MG63 (cell line): ENCODE results near the gene CPNE7. TPM values are rescaled to one million over a fixed set of nuclear protein-coding genes. Genes with fewer than 3 reads are reported as not detected.

ENCODE experiments used
- DNase-seq: peaks from one replicate; pipeline ENCODE4 v3.0.0-alpha.2; 2020
- H3K27me3 ChIP-seq: fragments of 250-450 bp; sonication (Bioruptor Pico); 2 replicates; pipeline ENCODE4 v1.5.1; 2020; ENCODE audit warnings: mild to moderate bottlenecking, moderate library complexity
- H3K36me3 ChIP-seq: fragments of 250-450 bp; sonication (Bioruptor Pico); 2 replicates; pipeline ENCODE4 v1.5.1; 2020; ENCODE audit warnings: mild to moderate bottlenecking, moderate library complexity
- H3K4me3 ChIP-seq: fragments of 250-450 bp; sonication (Bioruptor Pico); 2 replicates; pipeline ENCODE4 v1.5.1; 2020; ENCODE audit warnings: mild to moderate bottlenecking, moderate library complexity
- H3K9me3 ChIP-seq: fragments of 250-450 bp; sonication (Bioruptor Pico); 2 replicates; pipeline ENCODE4 v1.5.1; 2020; ENCODE audit warnings: mild to moderate bottlenecking, moderate library complexity
- total RNA-seq: library from RNA; depleted of rRNA; stranded (reverse); fragments of >200 nt; shearing (Covaris generic); gene quantifications from 2 replicates; pipeline ENCODE4 v1.2.3, GENCODE V29; 2014; ENCODE audit warnings: low replicate concordance

The CPNE7 gene
- total RNA-seq, 1 experiment from 2014 or later: 9.1 TPM

DNA sequence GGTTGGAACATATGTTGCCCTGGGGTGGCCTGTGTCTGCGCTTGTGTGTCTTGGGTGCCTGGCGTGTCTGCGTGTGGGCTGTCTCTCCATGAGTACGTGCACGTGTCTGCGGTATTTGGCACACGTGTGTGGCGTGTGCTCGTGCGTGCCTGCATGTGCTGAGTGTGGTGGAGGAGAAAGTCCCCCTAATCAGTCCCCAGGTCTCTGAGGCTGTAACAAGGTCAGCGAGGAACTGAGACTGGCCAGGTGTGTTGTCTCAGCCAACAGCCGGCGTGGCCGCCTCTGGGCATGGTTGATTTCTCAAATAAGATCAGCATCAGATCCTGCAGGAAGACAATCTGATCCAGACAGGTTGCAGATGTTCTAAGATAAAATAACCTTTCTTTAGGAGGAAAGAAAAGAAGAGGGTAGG lies 3.5 kb upstream of the CPNE7 start:
- no peaks in the 10 kb centered on the region for H3K36me3 ChIP-seq
- H3K9me3 ChIP-seq: no peaks in the 10 kb centered on the region
- H3K4me3 ChIP-seq: no peak overlapping the region
- no peaks in the 10 kb centered on the region for H3K27me3 ChIP-seq
- no peak for DNase-seq

DNA sequence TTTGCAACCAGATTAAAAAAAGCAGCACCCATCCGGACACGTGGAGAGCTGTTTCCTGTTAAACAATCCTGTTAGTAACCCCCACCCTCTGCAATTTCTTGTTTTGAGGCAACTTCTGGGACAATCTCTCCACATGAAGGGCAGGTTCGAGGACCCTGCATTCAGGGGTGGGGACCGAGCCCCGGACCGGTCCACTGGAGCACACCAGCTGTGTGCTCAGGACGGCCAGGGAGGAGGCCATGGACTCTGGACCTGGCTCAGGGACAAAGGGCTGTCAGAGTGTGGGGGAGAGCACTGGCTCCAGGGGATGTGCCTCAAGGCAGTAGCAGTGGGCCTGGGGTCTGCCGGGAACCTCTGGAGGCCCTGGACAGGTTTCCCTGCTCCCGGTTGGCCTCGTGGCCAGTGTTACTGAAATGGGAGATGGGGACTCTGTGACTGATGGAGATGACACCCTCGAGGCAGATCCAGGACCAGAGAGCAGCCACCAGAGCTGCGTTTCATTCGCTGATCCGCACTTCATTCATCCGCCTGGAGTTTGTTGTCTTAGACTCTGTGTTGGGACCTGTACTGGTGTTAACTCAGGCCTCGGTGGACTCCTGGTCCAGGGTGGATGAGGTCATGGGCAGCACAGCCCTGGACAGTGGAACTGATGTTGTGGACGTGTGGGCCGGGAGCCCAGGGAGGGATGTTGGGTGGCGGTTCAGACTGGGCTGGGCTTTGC lies 2.9 kb upstream of the CPNE7 start:
- no peak for DNase-seq
- Histone ChIP-seq H3K36me3 (no peaks in the 10 kb centered on the region), H3K4me3 (no peak overlapping the region), H3K9me3 (no peaks in the 10 kb centered on the region), H3K27me3 (no peaks in the 10 kb centered on the region)

DNA sequence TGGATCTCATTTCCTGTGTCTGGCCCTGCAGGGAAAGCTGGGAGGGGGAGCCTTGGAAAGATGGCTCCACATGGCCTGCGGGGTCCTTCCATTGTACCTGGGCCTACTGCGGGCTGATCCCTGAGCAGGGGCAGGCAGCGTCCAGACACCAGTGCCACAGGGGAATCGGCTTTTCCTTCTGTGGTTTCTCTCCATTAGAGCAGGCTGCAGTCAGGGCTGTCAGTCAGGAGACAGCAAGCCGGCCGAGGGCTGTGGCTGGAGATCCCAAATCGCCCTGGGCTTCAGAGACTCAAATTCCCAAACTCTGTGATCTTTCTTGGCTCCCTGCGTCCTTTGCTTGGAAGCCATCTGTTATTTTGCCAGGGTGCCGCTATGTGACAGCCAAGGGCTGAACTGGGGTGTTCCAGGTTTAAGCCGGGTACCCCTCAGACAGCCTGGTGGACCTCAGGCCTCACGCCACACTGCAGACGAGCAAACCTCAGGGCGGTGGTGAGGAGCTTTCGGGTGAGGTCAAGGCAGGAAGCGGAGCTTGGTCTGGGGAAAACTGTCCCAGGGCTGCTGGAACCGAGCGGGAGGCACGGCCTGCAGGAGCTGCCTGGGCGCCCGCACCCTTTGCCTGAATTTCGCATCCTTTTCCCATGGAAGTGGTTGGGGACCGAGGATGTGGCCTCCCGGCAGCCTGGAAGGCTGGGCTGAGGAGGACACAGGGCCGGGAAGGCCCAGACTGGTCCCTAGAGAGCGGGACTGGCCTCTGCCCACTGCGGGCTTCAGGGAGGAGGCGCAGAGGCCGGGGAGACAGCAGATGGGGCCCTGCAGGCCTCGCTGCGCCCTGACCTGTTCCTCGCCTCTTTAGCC lies 1.5 kb upstream of the CPNE7 start:
- Histone ChIP-seq H3K4me3 (peak overlapping the region; percentile 36), H3K36me3 (no peaks in the 10 kb centered on the region), H3K9me3 (no peaks in the 10 kb centered on the region), H3K27me3 (no peaks in the 10 kb centered on the region)
- DNase-seq: no peak

DNA sequence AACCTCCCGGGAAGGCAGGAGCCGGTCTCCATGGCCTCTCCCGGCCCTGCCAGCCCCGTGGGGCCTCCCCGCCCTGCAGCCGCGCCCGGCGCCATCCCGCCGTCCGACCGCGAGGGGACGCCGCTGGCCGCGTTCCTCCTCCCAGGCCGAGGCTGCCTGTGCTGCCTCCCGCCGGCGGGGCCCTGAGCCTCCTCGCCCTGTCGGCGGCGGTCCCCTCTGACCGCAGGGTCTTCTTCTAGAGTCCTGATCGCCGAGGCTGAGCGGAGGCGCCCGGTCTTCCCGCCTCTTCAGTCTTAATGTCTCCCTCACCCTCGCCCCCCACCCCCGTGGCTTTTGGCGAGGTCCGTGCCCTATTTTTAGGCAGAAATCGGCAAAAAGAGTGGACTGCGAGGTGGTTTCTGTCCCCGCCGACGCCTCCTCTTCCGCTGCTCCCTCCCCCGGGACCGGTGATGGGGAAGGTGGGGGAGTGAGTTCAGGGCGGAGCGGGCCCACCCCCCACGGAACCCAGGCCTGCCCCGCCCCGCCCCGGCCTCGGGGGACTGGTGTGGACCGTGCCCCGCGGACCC lies 794 bp upstream of the CPNE7 start:
- peak overlapping the region; percentile 36 for H3K4me3 ChIP-seq
- peak; percentile 76 for DNase-seq
- no peaks in the 10 kb centered on the region; the same call in 1 of the 2 replicates for H3K36me3 ChIP-seq

DNA sequence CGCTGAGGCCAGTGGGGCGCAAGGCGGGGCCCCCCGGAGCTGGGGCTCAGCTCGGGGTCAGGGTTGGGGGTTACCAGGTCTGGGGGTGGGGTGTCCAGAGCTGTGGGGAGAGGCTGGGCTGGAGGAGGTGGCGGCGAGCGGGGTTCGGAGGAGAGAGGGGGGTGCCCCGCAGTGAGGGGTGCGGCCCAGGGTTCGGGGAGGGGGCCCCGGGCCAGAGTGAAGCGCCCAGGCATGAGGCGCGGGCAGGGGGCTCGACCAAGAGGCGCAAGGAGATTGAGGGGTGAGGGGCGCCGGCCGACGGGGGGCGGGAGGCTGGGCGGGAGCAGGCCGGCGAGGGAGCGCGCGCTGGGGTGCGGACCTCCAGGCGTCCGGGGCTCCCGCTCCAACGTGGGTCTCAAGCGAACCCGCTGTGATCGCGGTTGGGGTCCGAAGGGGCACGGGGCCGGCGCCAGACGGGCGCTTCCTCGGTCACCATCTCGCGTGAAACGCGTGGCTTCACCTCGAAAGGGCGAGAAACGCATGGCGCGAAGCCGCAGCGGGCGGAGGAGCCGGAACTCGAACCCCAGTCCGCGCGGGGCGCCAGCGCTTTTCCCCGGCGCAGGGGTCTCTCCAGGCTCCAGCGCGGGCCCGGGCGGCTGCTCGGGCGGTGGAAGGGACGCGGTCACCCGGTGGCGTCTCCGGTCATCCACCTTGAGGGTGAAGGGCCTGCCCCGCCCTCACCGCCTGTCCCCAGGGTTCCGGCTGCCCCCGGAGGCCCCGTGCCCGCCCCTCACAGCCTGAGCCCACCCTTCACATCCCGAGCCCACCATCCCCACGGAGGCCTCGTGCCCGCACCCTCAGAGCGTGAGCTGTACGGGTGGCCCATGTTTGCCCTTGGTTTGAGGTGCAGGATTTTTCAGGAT lies 846 bp downstream of the CPNE7 start:
- H3K4me3 ChIP-seq: peak overlapping the region; percentile 44
- H3K9me3 ChIP-seq: no peaks in the 10 kb centered on the region
- H3K27me3 ChIP-seq: no peaks in the 10 kb centered on the region
- DNase-seq: no peak
- no peaks in the 10 kb centered on the region; the same call in 1 of the 2 replicates for H3K36me3 ChIP-seq

More for the DNA sequence above, 794 bp upstream of the CPNE7 start:
- H3K27me3 ChIP-seq: no peaks in the 10 kb centered on the region
- no peaks in the 10 kb centered on the region for H3K9me3 ChIP-seq

DNA sequence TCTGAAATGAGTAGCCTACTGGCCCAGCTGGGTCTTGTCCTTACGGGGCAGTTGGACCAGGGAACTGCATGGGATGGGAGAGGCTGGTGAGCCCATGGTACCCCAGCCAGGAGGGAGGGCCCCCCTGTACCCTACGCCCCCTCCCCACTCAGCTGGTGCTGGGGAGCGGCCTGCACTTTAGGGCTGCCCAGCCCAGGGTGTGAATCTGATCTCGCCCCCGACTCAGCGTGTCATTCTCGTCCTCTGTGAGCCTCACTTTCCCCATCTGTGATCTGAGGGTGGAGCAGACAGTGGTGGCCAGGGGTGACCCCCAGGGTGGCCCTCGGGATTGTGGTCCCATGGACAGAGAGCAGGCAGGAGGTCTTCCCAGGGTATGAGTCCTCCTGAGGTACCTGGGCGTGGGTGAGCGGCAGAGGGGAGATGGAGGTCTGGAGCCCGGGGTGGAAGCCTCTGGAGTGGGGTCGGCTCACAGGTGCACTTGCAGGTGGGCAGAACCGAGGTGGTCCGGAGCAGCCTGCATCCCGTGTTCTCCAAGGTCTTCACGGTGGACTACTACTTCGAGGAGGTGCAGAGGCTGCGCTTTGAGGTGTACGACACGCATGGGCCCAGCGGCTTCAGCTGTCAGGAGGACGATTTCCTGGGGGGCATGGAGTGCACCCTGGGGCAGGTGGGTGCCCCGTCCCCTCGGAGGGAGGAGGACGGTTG lies 1.6 kb downstream of the CPNE7 start:
- H3K36me3 ChIP-seq: no peaks in the 10 kb centered on the region; the same call in 1 of the 2 replicates
- no peak for DNase-seq
- H3K27me3 ChIP-seq: no peaks in the 10 kb centered on the region
- H3K9me3 ChIP-seq: no peaks in the 10 kb centered on the region
- H3K4me3 ChIP-seq: no peak overlapping the region

DNA sequence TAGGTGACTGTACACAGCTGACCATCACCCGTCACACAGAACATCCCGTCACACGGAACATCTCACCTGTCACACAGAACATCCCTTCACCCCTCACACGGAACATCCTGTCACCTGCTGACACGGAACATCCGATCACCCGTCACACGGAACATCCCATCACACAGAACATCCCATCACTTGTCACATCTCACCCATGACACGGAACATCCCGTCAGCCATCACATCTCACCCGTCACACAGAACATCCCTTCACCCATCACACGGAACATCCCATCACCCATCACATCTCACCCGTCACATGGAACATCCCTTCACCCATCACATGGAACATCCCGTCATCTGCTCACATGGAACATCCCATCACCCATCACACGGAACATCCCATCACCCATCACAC lies 3.8 kb downstream of the CPNE7 start:
- H3K9me3 ChIP-seq: no peaks in the 10 kb centered on the region
- no peak overlapping the region for H3K4me3 ChIP-seq
- DNase-seq: no peak
- H3K27me3 ChIP-seq: no peaks in the 10 kb centered on the region
- H3K36me3 ChIP-seq: no peaks in the 10 kb centered on the region; the same call in 1 of the 2 replicates

DNA sequence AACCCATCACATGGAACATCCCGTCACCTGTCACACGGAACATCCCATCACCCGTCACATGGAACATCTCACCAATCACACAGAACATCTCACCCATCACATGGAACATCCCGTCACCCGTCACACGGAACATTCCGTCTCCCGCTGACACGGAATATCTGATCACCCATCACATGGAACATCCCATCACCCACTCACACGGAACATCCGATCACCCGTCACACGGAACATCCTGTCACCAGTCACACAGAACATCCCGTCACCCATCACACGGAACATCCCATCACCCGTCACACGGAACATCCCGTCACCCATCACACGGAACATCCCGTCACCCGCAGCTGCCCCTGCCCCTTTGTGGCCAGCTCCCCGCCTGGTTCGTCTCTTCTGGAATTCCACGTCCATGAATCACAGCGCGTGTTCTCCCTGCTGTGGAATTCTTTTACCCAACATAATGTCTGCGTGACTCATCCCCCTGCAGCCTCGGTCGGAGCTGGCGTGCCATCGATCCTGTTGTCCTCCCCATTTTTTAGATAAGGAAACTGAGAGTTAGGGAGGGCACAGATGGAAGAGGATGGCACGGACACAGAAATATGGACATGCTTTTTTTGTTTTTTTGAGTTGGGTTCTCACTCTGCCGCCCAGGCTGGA lies 5.6 kb downstream of the CPNE7 start:
- Histone ChIP-seq H3K27me3 (no peaks in the 10 kb centered on the region), H3K36me3 (no peaks in the 10 kb centered on the region; the same call in 1 of the 2 replicates), H3K4me3 (no peak overlapping the region), H3K9me3 (no peaks in the 10 kb centered on the region)
- peak; percentile 85 for DNase-seq

DNA sequence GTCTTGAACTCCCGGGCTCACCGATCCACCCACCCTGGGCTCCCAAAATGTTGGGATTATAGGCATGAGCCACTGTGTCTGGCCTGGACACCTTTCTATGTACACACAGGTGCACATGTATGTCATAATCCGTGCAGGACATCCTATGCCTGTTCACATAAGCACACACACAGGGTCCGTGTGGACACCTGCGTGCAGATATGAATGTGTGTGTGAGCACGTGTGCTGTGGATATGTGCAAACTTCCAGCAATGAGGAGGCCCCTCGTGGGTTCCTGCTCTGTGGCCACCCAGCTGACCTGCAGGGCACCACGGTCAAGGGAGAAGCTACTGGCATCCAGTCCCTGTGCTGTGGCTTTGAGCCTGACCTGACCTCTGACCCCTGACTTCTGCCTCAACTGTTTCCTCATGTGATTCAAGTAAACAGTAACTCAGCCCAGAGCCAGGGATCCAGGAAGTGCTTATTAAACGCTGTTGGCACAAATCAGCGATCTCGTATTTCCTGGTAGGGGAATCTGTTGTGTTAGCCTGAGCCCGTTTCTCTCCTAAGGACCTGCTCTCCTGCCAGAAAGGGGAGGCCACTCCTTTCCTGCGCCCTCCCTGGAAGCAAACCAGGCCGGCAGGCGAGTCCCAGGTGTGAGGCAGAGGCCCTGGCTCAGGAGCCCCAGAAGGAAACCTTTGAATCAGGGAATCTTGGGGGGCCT lies 6.5 kb downstream of the CPNE7 start:
- Histone ChIP-seq H3K4me3 (no peak overlapping the region), H3K9me3 (no peaks in the 10 kb centered on the region), H3K36me3 (peaks cover 3% of the 10 kb centered on the region), H3K27me3 (no peaks in the 10 kb centered on the region)
- peak; percentile 67 for DNase-seq

DNA sequence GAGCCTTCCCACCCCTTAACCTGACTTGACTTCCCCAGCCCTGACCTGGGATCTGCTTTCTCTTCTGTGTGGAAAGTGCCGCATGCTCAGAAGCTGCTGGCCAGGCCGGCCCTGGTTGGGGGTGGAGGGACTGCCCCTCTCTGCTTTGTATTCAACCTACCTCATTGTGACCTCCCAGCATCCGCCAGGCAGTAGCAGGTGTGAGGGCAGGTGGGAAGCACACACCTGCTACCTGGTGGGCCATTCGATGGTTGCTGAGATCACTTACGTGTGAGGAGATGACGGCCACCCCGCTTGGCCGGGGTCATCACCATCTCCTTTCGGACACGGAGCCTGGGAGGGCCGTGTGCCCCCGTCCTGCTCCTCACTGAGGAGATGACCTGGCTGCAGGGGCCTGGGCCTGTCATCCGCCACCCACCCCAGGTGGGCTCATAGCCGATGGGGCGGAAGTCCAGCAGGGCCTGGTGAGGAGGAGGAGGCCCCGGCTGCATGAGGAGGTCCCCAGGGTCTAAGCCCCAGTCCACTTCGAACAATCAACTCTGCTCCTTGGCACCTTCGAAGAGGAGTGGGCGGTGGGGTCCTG lies 7.1 kb downstream of the CPNE7 start:
- no peak for DNase-seq
- H3K9me3 ChIP-seq: no peaks in the 10 kb centered on the region
- H3K27me3 ChIP-seq: no peaks in the 10 kb centered on the region
- peaks cover 3% of the 10 kb centered on the region for H3K36me3 ChIP-seq
- H3K4me3 ChIP-seq: no peak overlapping the region

DNA sequence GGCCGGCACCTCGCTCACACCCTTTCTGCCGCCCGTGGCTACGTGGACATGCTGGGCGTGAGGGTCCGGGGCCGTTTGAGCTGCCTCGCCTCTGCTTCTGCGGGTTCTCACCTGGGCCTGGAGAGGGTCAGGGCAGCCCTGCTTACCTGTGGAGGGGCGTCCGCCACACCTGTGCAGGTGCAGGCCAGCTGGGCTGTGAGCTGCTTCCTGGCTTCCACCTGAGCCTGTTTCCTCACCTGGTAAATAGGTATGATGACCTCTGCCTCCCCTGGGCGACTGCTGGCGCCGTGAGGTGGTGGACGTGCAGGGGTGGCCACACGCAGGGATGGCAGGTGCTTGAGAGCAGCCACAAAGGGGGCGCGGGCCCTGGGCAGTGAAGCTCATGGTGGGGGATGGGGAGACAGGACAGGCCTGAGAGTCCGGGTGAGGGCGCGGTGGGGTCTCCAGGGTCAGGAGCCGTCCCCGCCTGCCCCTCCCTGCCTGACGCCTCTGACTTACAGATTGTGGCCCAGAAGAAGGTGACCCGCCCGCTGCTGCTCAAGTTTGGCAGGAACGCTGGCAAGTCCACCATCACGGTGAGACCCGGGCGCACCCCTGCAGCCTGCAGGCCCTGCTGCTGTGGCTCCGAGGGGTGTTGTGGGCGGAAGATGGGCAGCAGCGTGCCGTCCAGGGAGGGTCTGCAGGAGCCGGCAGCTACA lies 7.8 kb downstream of the CPNE7 start:
- H3K9me3 ChIP-seq: no peaks in the 10 kb centered on the region
- DNase-seq: no peak
- H3K4me3 ChIP-seq: no peak overlapping the region
- no peaks in the 10 kb centered on the region for H3K27me3 ChIP-seq
- H3K36me3 ChIP-seq: peaks cover 3% of the 10 kb centered on the region

DNA sequence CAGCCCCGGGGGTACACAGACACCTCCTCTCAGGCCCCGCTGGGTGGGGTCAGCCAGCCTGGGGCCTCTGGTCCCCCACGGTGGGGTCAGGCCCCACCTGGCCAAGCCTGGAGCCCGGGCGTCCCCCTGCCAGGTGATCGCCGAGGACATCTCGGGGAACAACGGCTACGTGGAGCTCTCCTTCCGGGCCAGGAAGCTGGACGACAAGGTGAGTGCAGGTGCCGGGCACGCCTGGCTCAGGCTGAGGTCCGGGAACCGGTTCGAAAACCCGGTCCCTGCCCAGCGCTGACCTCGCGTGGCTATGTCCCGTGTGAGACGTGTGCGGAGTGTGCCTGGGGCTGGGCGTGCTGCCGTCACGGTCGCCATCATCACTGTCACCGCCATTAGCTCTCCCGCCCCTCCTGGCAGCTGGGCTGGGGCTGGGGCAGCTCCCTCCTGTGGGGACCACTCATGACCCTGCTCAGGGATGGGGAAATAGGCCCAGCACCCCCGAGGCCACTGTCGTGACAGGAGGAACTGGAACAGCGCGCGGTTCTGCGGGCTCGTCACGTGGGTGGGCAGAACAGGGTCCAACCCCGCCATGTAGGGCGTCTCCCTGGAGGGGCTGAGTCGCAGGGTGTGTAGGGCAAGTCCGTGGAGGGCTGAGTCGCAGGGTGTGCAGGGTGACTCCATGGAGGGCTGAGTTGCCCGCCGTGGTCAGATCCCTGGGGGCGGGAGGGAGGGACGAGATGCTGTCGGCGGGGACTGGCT lies 8.5 kb downstream of the CPNE7 start:
- no peak for DNase-seq
- Histone ChIP-seq H3K36me3 (peaks cover 3% of the 10 kb centered on the region), H3K27me3 (no peaks in the 10 kb centered on the region), H3K9me3 (no peaks in the 10 kb centered on the region), H3K4me3 (no peak overlapping the region)

DNA sequence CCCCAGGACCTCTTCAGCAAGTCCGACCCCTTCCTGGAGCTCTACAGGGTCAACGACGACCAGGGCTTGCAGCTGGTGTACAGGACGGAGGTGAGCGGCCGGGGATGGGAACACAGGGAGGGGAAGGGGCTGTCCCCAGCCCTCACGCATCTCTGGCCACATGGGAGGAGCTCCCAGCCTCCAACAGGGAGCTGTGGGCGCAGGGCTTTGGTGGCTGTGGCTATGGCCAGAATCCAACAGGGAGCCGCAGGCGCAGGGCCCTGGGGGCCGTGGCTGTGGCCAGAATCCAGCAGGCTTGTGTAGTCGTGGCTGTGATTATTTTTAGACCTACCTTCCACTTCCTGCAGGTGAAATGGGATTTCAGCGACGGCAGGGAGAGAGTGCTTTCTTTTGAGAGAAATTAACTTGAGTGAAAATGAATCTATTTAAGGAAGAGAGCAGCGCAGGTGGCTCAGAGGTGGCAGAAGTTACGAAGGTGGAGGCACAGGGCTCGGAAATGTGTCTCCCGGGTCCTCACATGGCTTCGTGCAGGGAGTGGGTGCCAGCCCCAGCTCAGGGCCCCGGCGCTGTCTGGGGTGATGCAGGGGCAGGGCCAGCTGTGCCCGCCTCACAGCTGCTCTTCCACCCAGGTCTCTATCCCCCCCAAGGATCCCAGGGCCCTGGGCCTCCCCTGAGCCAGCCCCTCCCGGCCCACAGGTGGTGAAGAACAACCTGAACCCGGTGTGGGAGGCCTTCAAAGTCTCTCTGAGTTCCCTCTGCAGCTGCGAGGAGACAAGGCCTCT lies 9.4 kb downstream of the CPNE7 start:
- DNase-seq: no peak
- Histone ChIP-seq H3K9me3 (no peaks in the 10 kb centered on the region), H3K36me3 (peaks cover 3% of the 10 kb centered on the region; the same call in 1 of the 2 replicates), H3K27me3 (no peaks in the 10 kb centered on the region), H3K4me3 (no peak overlapping the region)
